Fibroblast of pulmonary artery (primary cell): Measurements from ENCODE around the gene PTPRG.
A peak's percentile ranks its signal among the peaks of the same experiment; 100 is the strongest.

Experiments
- DNase-seq: peaks from one replicate; pipeline ENCODE4 v3.0.0-alpha.2; 2010; ENCODE audit warnings: low read depth
- H3K4me3 ChIP-seq: replicated peaks from 2 replicates; pipeline ENCODE4 v1.5.1; 2011; ENCODE audit warnings: low read depth, mild to moderate bottlenecking, control low read depth, low read length, moderate library complexity
- CTCF ChIP-seq: IDR thresholded peaks from 2 replicates; pipeline ENCODE4 v1.5.1; 2011; ENCODE audit warnings: mild to moderate bottlenecking, control low read depth, low read length, inconsistent platforms; ENCODE audit errors: missing control alignments

Gene PTPRG

GRCh38 chr3:61831973-61832372 is 270.6 kb downstream of the PTPRG start:
- DNase-seq, result no peak
- no peak for TF ChIP-seq CTCF
- H3K4me3 ChIP-seq, result no peak overlapping the region

- TF ChIP-seq CTCF, result no peak
- no peak overlapping the region for H3K4me3 ChIP-seq
- no peak for DNase-seq
Measured at GRCh38 chr3:61832375-61833229, 271.2 kb downstream of the PTPRG start.

GRCh38 chr3:61839256-61839655 is 277.9 kb downstream of the PTPRG start:
- DNase-seq, result no peak
- TF ChIP-seq CTCF, result no peak
- H3K4me3 ChIP-seq, result no peak overlapping the region

GRCh38 chr3:61841111-61841845 is 279.9 kb downstream of the PTPRG start:
- DNase-seq, result peak; percentile 84
- H3K4me3 ChIP-seq, result no peak overlapping the region

GRCh38 chr3:61841988-61842387 is 280.6 kb downstream of the PTPRG start:
- H3K4me3 ChIP-seq, result no peak overlapping the region
- TF ChIP-seq CTCF, result no peak
- DNase-seq, result no peak

More at GRCh38 chr3:61841111-61841845, 279.9 kb downstream of the PTPRG start:
- no peak for TF ChIP-seq CTCF

GRCh38 chr3:61844346-61844745 is 283.0 kb downstream of the PTPRG start:
- no peak overlapping the region for H3K4me3 ChIP-seq
- no peak for DNase-seq
- TF ChIP-seq CTCF, result no peak
